GM23338 (cell line): ENCODE results near the gene COL4A5.

Experiments
- CREB1 ChIP-seq: fragments of 250-450 bp; sonication (Bioruptor Pico); IDR thresholded peaks from 2 replicates; pipeline ENCODE4 v1.5.0; 2020; ENCODE audit warnings: low read depth, mild to moderate bottlenecking, moderate library complexity
- CTCF ChIP-seq, 2 experiments: fragments of 200-600 bp in 1 of 2; sonication (generic) in 1 of 2; conservative IDR thresholded peaks; 2 replicates each; pipeline versions ENCODE4 v1.5.1 to v1.6.1; 2016 to 2017; ENCODE audit warnings: antibody characterized with exemption in 2 of 2, low read depth in 2 of 2, mild to moderate bottlenecking in 2 of 2, moderate library complexity in 1 of 2
- EZH2 ChIP-seq: fragments of 200-600 bp; sonication (generic); IDR thresholded peaks from one replicate; pipeline ENCODE4 v1.8.0; 2017; ENCODE audit warnings: antibody characterized with exemption, mild to moderate bottlenecking, low read depth; ENCODE audit not compliant: unreplicated experiment
- EZH2phosphoT487 ChIP-seq: fragments of 200-600 bp; sonication (generic); IDR thresholded peaks from one replicate; pipeline ENCODE4 v1.8.1; 2018; ENCODE audit warnings: antibody characterized with exemption; ENCODE audit not compliant: unreplicated experiment
- POLR2AphosphoS5 ChIP-seq: IDR thresholded peaks from 2 replicates; pipeline ENCODE4 v1.6.1; 2016; ENCODE audit warnings: antibody characterized with exemption, low read depth
- REST ChIP-seq: IDR thresholded peaks from one replicate; pipeline ENCODE4 v1.6.1; 2018; ENCODE audit warnings: antibody characterized with exemption; ENCODE audit not compliant: unreplicated experiment
- TF ChIP-seq, protein P1 (sequence below): IDR thresholded peaks from 2 replicates; pipeline ENCODE4 v1.6.1; 2016; ENCODE audit warnings: antibody characterized with exemption

DNA sequence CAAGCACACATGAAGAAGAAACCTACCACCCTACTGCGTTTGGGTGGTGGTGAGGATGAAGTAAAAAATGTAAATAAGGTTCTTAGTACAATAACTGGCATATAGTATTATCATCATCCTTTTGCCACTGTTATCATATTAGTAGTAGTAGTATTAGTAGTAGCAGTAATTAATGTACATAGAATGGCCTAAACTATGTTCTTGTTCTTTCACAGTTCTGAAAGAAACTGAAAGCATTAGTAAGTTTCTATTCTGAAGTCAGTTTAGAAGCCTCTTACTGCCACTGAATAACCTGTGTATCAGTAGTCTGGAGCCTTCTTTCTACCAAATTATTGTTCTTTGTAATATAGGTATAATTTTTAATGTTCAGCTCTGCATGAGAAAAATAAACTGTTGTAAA lies 22.4 kb upstream of the COL4A5 start:
- TF ChIP-seq EZH2 (no peak), POLR2AphosphoS5 (no peak), CTCF (conservative IDR thresholded peaks at IDR 0.05; ENCODE audit: low read depth in 2 of 2) (no peak), REST (no peak), EZH2phosphoT487 (no peak), CREB1 (no peak)
- TF ChIP-seq, protein P1, sequence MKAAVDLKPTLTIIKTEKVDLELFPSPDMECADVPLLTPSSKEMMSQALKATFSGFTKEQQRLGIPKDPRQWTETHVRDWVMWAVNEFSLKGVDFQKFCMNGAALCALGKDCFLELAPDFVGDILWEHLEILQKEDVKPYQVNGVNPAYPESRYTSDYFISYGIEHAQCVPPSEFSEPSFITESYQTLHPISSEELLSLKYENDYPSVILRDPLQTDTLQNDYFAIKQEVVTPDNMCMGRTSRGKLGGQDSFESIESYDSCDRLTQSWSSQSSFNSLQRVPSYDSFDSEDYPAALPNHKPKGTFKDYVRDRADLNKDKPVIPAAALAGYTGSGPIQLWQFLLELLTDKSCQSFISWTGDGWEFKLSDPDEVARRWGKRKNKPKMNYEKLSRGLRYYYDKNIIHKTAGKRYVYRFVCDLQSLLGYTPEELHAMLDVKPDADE: no peak
